ENCODE data around the gene NOS1AP. TPM values are rescaled to one million over a fixed set of nuclear protein-coding genes. Genes with fewer than 3 reads are reported as not detected.

The NOS1AP gene
- total RNA-seq, 1 experiment from 2014 or later, result 2.6 TPM

DNA sequence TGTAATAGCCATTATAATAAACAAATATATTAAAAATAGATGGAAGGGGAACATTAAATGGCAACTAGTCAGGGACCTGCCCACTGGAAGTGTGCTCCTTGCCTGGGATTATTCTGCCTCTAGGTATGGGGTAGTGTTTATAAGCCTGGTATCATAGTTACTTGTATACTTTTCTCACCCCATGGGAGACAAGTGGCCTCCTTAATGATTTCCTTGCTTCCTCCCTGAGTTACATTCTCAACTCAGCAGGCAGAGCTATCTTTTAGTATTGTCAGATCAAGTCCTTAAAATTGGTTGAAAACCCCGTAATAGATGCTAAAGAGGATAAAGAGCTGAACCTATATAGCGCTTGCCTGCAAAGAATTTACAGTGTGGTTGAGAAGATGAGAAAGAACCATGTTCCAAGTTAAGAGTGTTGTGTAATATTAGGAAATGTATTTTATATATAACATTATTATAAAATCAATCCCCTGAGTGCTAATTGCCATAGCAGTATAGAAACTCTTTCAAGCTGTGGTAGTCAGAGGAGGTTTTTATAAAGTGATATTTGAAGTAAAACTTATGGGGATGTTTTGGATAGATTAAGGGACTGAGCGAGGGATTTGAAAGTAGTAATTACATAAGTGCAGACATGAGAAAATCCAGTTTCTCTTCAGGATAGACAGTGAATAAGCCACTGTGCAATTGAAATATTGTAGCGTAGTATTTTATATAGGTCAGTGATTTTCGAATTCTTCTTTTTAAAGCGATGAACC is 200.7 kb downstream of the NOS1AP start:
- Histone ChIP-seq H3K36me3 (ENCODE audit: low read depth, low read length) (no peaks in the 10 kb centered on the region), H3K9ac (ENCODE audit: low read length) (no peak overlapping the region), H3K4me3 (ENCODE audit: low read length) (no peak overlapping the region), H3K79me2 (ENCODE audit: low read length) (no peaks in the 10 kb centered on the region), H3K4me2 (ENCODE audit: low read length) (no peak overlapping the region), H3K27me3 (ENCODE audit: low read length) (no peaks in the 10 kb centered on the region), H3F3A (ENCODE audit: low read length, unreplicated experiment) (no peaks in the 10 kb centered on the region), H4K20me1 (ENCODE audit: low read length) (no peaks in the 10 kb centered on the region), H3K27ac (ENCODE audit: low read length) (no peak overlapping the region), H3K9me3 (ENCODE audit: low read length) (no peaks in the 10 kb centered on the region), H2AFZ (ENCODE audit: low read length) (no peak overlapping the region), H3K4me1 (ENCODE audit: insufficient read depth, low read length) (no peaks in the 10 kb centered on the region), H3K9me2 (replicated peaks; ENCODE audit: low read length) (no peaks in the 10 kb centered on the region)
- TF ChIP-seq EZH2 (IDR thresholded peaks at IDR 0.05; ENCODE audit: low read length, unreplicated experiment), result no peak
- no peak for TF ChIP-seq EZH2phosphoT487 (IDR thresholded peaks at IDR 0.05; ENCODE audit: borderline replicate concordance, low read length)
- ChIA-PET POLR2A (ENCODE audit: unreplicated experiment) (no interaction called here), CTCF (no interaction called here)
- DNase-seq, result no peak
- ATAC-seq, result no peak
- intact Hi-C loops (cut with micrococcal nuclease), result loop anchor here (10.0 kb wide), 1 partner anchor 475 kb away; no protein-coding TSS in a partner anchor
- no TSS peak for BruUV-seq (replicated peaks)

DNA sequence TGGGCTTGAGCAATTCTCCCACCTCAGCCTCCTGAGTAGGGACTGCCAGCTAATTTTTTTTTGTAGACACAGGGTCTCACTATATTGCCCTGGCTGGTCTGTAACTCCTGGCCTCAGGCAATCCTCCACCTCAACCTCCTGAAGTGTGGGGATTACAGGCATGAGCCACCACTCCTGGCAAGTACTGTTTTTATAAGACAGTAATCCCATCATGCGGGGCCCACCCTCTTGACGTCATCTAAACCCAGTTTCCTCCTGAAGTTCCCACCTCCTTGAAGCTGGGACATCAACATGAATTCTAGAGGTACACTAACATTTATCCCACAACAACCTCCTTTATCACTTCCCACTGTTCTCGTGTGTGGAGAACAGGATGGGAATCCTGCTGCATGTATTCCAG is 202.5 kb downstream of the NOS1AP start:
- no peak overlapping the region for H3K27ac ChIP-seq (ENCODE audit: low read length)
- intact Hi-C loops (cut with micrococcal nuclease), result loop anchor here (10.0 kb wide), 1 partner anchor 477 kb away; no protein-coding TSS in a partner anchor
- H2AFZ ChIP-seq (ENCODE audit: low read length), result no peak overlapping the region
- no peak overlapping the region for H3K4me3 ChIP-seq (ENCODE audit: low read length)
- no peaks in the 10 kb centered on the region for H3F3A ChIP-seq (ENCODE audit: low read length, unreplicated experiment)
- H3K9me2 ChIP-seq (replicated peaks; ENCODE audit: low read length), result no peaks in the 10 kb centered on the region
- ATAC-seq (no peak), DNase-seq (no peak)
- no peak overlapping the region for H3K4me2 ChIP-seq (ENCODE audit: low read length)
- H4K20me1 ChIP-seq (ENCODE audit: low read length), result no peaks in the 10 kb centered on the region
- CTCF ChIA-PET, result no interaction called here
- no peak overlapping the region for H3K9ac ChIP-seq (ENCODE audit: low read length)
- H3K36me3 ChIP-seq (ENCODE audit: low read depth, low read length), result no peaks in the 10 kb centered on the region
- H3K79me2 ChIP-seq (ENCODE audit: low read length), result no peaks in the 10 kb centered on the region
- H3K9me3 ChIP-seq (ENCODE audit: low read length), result no peaks in the 10 kb centered on the region
- no peaks in the 10 kb centered on the region for H3K27me3 ChIP-seq (ENCODE audit: low read length)
- TF ChIP-seq EZH2phosphoT487 (IDR thresholded peaks at IDR 0.05; ENCODE audit: borderline replicate concordance, low read length) (no peak), EZH2 (IDR thresholded peaks at IDR 0.05; ENCODE audit: low read length, unreplicated experiment) (no peak)
- TF ChIP-seq, protein P1, sequence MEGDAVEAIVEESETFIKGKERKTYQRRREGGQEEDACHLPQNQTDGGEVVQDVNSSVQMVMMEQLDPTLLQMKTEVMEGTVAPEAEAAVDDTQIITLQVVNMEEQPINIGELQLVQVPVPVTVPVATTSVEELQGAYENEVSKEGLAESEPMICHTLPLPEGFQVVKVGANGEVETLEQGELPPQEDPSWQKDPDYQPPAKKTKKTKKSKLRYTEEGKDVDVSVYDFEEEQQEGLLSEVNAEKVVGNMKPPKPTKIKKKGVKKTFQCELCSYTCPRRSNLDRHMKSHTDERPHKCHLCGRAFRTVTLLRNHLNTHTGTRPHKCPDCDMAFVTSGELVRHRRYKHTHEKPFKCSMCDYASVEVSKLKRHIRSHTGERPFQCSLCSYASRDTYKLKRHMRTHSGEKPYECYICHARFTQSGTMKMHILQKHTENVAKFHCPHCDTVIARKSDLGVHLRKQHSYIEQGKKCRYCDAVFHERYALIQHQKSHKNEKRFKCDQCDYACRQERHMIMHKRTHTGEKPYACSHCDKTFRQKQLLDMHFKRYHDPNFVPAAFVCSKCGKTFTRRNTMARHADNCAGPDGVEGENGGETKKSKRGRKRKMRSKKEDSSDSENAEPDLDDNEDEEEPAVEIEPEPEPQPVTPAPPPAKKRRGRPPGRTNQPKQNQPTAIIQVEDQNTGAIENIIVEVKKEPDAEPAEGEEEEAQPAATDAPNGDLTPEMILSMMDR (conservative IDR thresholded peaks at IDR 0.05; ENCODE audit: low read depth, low read length), result no peak
- BruUV-seq (replicated peaks), result no TSS peak
- H3K4me1 ChIP-seq (ENCODE audit: insufficient read depth, low read length), result no peaks in the 10 kb centered on the region
- POLR2A ChIA-PET (ENCODE audit: unreplicated experiment), result no interaction called here

DNA sequence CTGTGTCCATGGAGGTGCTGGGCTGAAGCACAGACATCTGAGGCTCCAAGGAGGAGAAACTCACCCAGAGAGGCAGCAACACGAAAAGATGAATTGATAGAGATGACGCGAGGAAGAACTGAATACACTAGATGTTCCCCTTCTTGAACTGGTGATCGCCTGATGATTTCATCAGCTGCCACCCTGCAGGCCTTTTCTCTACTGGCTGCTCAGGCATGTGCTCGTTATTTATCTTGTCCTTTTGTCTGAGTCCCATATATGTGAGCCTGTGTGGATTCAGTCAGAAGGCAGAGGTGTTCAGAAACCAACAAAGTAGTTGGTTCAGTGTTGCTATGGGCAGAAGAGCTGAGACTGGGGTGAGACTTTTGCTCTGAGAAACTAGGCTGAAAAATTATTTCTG is 202.9 kb downstream of the NOS1AP start:
- H2AFZ ChIP-seq (ENCODE audit: low read length), result no peak overlapping the region
- DNase-seq (no peak), ATAC-seq (no peak)
- H3K79me2 ChIP-seq (ENCODE audit: low read length), result no peaks in the 10 kb centered on the region
- H3K4me3 ChIP-seq (ENCODE audit: low read length), result no peak overlapping the region
- no peaks in the 10 kb centered on the region for H4K20me1 ChIP-seq (ENCODE audit: low read length)
- POLR2A ChIA-PET (ENCODE audit: unreplicated experiment), result no interaction called here
- no peaks in the 10 kb centered on the region for H3F3A ChIP-seq (ENCODE audit: low read length, unreplicated experiment)
- no peak overlapping the region for H3K4me2 ChIP-seq (ENCODE audit: low read length)
- H3K9me2 ChIP-seq (replicated peaks; ENCODE audit: low read length), result no peaks in the 10 kb centered on the region
- H3K9me3 ChIP-seq (ENCODE audit: low read length), result no peaks in the 10 kb centered on the region
- BruUV-seq (replicated peaks), result no TSS peak
- no peak overlapping the region for H3K9ac ChIP-seq (ENCODE audit: low read length)
- CTCF ChIA-PET, result no interaction called here
- H3K27me3 ChIP-seq (ENCODE audit: low read length), result no peaks in the 10 kb centered on the region
- no peaks in the 10 kb centered on the region for H3K4me1 ChIP-seq (ENCODE audit: insufficient read depth, low read length)
- H3K36me3 ChIP-seq (ENCODE audit: low read depth, low read length), result no peaks in the 10 kb centered on the region
- H3K27ac ChIP-seq (ENCODE audit: low read length), result no peak overlapping the region
- intact Hi-C loops (cut with micrococcal nuclease), result loop anchor here (10.0 kb wide), 1 partner anchor 478 kb away; no protein-coding TSS in a partner anchor
- TF ChIP-seq EZH2 (IDR thresholded peaks at IDR 0.05; ENCODE audit: low read length, unreplicated experiment) (no peak), EZH2phosphoT487 (IDR thresholded peaks at IDR 0.05; ENCODE audit: borderline replicate concordance, low read length) (no peak)
- TF ChIP-seq, protein P1 (conservative IDR thresholded peaks at IDR 0.05; ENCODE audit: low read depth, low read length), result no peak
